ENCODE data around the gene B3GALT6.
A peak's percentile ranks its signal among the peaks of the same experiment; 100 is the strongest.

B3GALT6 gene

GRCh38 chr1:1199961-1200875 is 31.8 kb upstream of the B3GALT6 start:
- no peaks in the 10 kb centered on the region for H3K79me2 ChIP-seq (ENCODE audit: control insufficient read depth, insufficient read depth, low read length, poor library complexity)
- no peaks in the 10 kb centered on the region for H3K36me3 ChIP-seq (ENCODE audit: control insufficient read depth in 1 of 2, insufficient read depth in 2 of 2, low read length in 2 of 2)
- no peak overlapping the region for H3K4ac ChIP-seq (ENCODE audit: low read depth, low read length)
- no peak overlapping the region for H3K18ac ChIP-seq (ENCODE audit: low read length)
- H3K9ac ChIP-seq (ENCODE audit: low read length), result no peak overlapping the region
- no peak overlapping the region for H3K4me3 ChIP-seq (ENCODE audit: low read depth, low read length)
- peaks cover 1% of the 10 kb centered on the region for H3K79me1 ChIP-seq (ENCODE audit: low read length)
- no peak overlapping the region for H2AFZ ChIP-seq (ENCODE audit: insufficient read depth, low read length, poor library complexity)
- peaks cover 0 to 3% of the 10 kb centered on the region in 2 experiments for H3K4me1 ChIP-seq (ENCODE audit: control insufficient read depth in 1 of 2, insufficient read depth in 2 of 2, low read length in 2 of 2)
- H3K9me3 ChIP-seq (ENCODE audit: insufficient read depth, low read depth, low read length), result peaks cover 9% of the 10 kb centered on the region
- no peak overlapping the region for H2BK5ac ChIP-seq (ENCODE audit: low read depth, low read length, poor library complexity)
- H4K8ac ChIP-seq (ENCODE audit: low read depth, low read length), result no peak overlapping the region
- no peak for DNase-seq
- H3K23ac ChIP-seq (ENCODE audit: low read length), result no peak overlapping the region
- H3K27me3 ChIP-seq (ENCODE audit: insufficient read depth, low read length), result peaks cover 14% of the 10 kb centered on the region
- H2BK12ac ChIP-seq (ENCODE audit: low read length), result no peak overlapping the region
- H3K4me2 ChIP-seq (ENCODE audit: low read length), result no peak overlapping the region
- no peak overlapping the region for H3K27ac ChIP-seq (ENCODE audit: low read depth, low read length)
- no peak overlapping the region for H4K91ac ChIP-seq (ENCODE audit: low read depth, low read length)
- WGBS (ENCODE audit: extremely low coverage, insufficient coverage, insufficient read length), result no CpG with 5 or more reads among the region's 31 CpGs
- no peak overlapping the region for H4K12ac ChIP-seq (ENCODE audit: low read depth, low read length)
- H3K14ac ChIP-seq (ENCODE audit: low read length), result no peak overlapping the region
- no peak overlapping the region for H2AK5ac ChIP-seq (ENCODE audit: low read length)
- no peak overlapping the region for H2BK120ac ChIP-seq (ENCODE audit: insufficient read depth, low read length, poor library complexity)

GRCh38 chr1:1200876-1201810 is 30.9 kb upstream of the B3GALT6 start:
- no peak overlapping the region for H3K27ac ChIP-seq (ENCODE audit: low read depth, low read length)
- no peak overlapping the region for H4K12ac ChIP-seq (ENCODE audit: low read depth, low read length)
- peak overlapping the region; percentile 50 for H3K4me3 ChIP-seq (ENCODE audit: low read depth, low read length)
- peaks cover 1% of the 10 kb centered on the region for H3K79me1 ChIP-seq (ENCODE audit: low read length)
- no peak overlapping the region for H3K9ac ChIP-seq (ENCODE audit: low read length)
- H3K4ac ChIP-seq (ENCODE audit: low read depth, low read length), result no peak overlapping the region
- no peak overlapping the region for H2AK5ac ChIP-seq (ENCODE audit: low read length)
- H3K23ac ChIP-seq (ENCODE audit: low read length), result no peak overlapping the region
- no peaks in the 10 kb centered on the region for H3K36me3 ChIP-seq (ENCODE audit: control insufficient read depth in 1 of 2, insufficient read depth in 2 of 2, low read length in 2 of 2)
- H4K91ac ChIP-seq (ENCODE audit: low read depth, low read length), result no peak overlapping the region
- peak overlapping the region; percentile 65 for H4K8ac ChIP-seq (ENCODE audit: low read depth, low read length)
- H3K4me1 ChIP-seq (ENCODE audit: control insufficient read depth in 1 of 2, insufficient read depth in 2 of 2, low read length in 2 of 2), result peaks cover 0 to 3% of the 10 kb centered on the region in 2 experiments
- H3K79me2 ChIP-seq (ENCODE audit: control insufficient read depth, insufficient read depth, low read length, poor library complexity), result no peaks in the 10 kb centered on the region
- peaks cover 22% of the 10 kb centered on the region for H3K27me3 ChIP-seq (ENCODE audit: insufficient read depth, low read length)
- DNase-seq, result peak in 1 of 2 donors; percentile 44
- no CpG with 5 or more reads among the region's 109 CpGs for WGBS (ENCODE audit: extremely low coverage, insufficient coverage, insufficient read length)
- peak overlapping the region; percentile 60 for H2AFZ ChIP-seq (ENCODE audit: insufficient read depth, low read length, poor library complexity)
- no peak overlapping the region for H2BK120ac ChIP-seq (ENCODE audit: insufficient read depth, low read length, poor library complexity)
- no peak overlapping the region for H3K14ac ChIP-seq (ENCODE audit: low read length)
- no peak overlapping the region for H2BK5ac ChIP-seq (ENCODE audit: low read depth, low read length, poor library complexity)
- peaks cover 9% of the 10 kb centered on the region for H3K9me3 ChIP-seq (ENCODE audit: insufficient read depth, low read depth, low read length)
- H3K18ac ChIP-seq (ENCODE audit: low read length), result no peak overlapping the region
- peak overlapping the region; percentile 82 for H3K4me2 ChIP-seq (ENCODE audit: low read length)
- H2BK12ac ChIP-seq (ENCODE audit: low read length), result no peak overlapping the region

DNA sequence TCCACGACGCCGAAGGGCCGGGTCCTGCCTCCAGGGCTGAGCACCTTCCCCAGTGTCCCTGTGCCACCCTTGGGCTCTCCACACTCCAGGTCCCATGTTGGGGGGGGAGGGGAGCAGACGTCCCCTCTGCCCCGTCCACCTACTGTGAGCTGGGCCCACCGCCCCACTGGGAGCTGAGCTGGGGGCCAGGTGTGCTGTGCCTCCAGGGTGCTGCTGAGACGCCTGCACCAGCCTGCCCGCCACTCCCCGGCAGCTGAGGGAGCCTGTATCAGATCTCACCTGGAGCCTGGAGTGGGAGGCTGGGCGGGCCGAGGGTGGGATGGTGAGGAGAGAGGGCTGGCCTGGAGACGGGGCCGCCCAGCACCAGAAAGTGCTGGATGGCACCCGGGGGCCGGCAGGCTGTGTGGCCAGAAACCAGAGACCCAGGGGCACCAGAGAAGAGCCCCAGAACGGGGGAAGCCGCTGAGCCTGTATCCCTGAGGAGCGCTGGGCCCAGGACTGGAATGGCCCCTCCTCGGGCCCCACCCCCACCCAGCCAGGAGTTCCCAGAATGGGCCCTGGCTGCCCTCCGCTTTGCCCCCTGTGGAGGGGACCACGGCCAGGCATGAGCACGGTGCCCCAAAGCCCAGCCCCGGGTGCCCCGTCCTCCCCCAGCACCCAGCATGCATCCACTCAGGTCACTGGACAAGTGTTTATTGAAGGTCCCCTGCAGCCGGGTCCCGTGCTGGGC is 29.0 kb upstream of the B3GALT6 start:
- Histone ChIP-seq H3K4ac (ENCODE audit: low read depth, low read length) (no peak overlapping the region), H3K27ac (ENCODE audit: low read depth, low read length) (no peak overlapping the region), H4K12ac (ENCODE audit: low read depth, low read length) (no peak overlapping the region), H3K4me2 (ENCODE audit: low read length) (no peak overlapping the region), H3K9ac (ENCODE audit: low read length) (no peak overlapping the region), H2BK5ac (ENCODE audit: low read depth, low read length, poor library complexity) (no peak overlapping the region), H2AK5ac (ENCODE audit: low read length) (peak overlapping the region; percentile 35), H3K27me3 (ENCODE audit: insufficient read depth, low read length) (peaks cover 24% of the 10 kb centered on the region), H3K9me3 (ENCODE audit: insufficient read depth, low read depth, low read length) (peaks cover 6% of the 10 kb centered on the region), H3K36me3 (ENCODE audit: control insufficient read depth in 1 of 2, insufficient read depth in 2 of 2, low read length in 2 of 2) (no peaks in the 10 kb centered on the region), H3K4me3 (ENCODE audit: low read depth, low read length) (no peak overlapping the region), H3K23ac (ENCODE audit: low read length) (no peak overlapping the region), H3K14ac (ENCODE audit: low read length) (no peak overlapping the region), H2AFZ (ENCODE audit: insufficient read depth, low read length, poor library complexity) (no peak overlapping the region), H4K8ac (ENCODE audit: low read depth, low read length) (no peak overlapping the region), H4K91ac (ENCODE audit: low read depth, low read length) (no peak overlapping the region), H2BK120ac (ENCODE audit: insufficient read depth, low read length, poor library complexity) (no peak overlapping the region), H3K4me1 (ENCODE audit: control insufficient read depth in 1 of 2, insufficient read depth in 2 of 2, low read length in 2 of 2) (peaks cover 0 to 3% of the 10 kb centered on the region in 2 experiments), H3K79me1 (ENCODE audit: low read length) (peaks cover 1% of the 10 kb centered on the region), H3K18ac (ENCODE audit: low read length) (no peak overlapping the region), H3K79me2 (ENCODE audit: control insufficient read depth, insufficient read depth, low read length, poor library complexity) (no peaks in the 10 kb centered on the region), H2BK12ac (ENCODE audit: low read length) (no peak overlapping the region)
- DNase-seq, result no peak
- WGBS (ENCODE audit: extremely low coverage, insufficient coverage, insufficient read length), result no CpG with 5 or more reads among the region's 27 CpGs

All from trophoblast cell (in vitro differentiated cells and primary cell).